Naive thymus-derived CD8-positive, alpha-beta T cell (primary cell): ENCODE measurements around the gene NSDHL. TPM values are rescaled to one million over a fixed set of nuclear protein-coding genes. Genes with fewer than 3 reads are reported as not detected.

Experiments used
- ATAC-seq, 2 donors: fragments of 150-1000 bp; cut with Tn5 transposase in 1 of 2; sonication (Bioruptor Pico), chemical (Tn5 transposase) in 1 of 2; 1 replicate in 1 of 2; 2 replicates in 1 of 2; pipeline ENCODE4 v1.10.0; 2021; ENCODE audit warnings: mild to moderate bottlenecking in 2 of 2, moderate library complexity in 2 of 2
- POLR2A ChIA-PET: fragments of 350-600 bp; sonication (Branson Sonifier 250); formaldehyde crosslinking; loops from one replicate; lab custom pipeline; 2021; ENCODE audit warnings: antibody characterized with exemption; lab: Charles Lee
- DNase-seq, 10 donors: peaks; one replicate each; pipeline versions ENCODE4 v3.0.0 to v3.0.0-alpha.2; 2020 to 2022
- H3K27ac Mint-ChIP-seq, 10 donors: one replicate each; pipeline ENCODE4 v1.8.0; 2020 to 2022; ENCODE audit warnings: mild to moderate bottlenecking in 10 of 10, mixed read lengths in 10 of 10, moderate library complexity in 4 of 10, inconsistent platforms in 1 of 10
- H3K27me3 Mint-ChIP-seq, 5 donors: one replicate each; pipeline ENCODE4 v1.8.0; 2021 to 2022; ENCODE audit warnings: mixed read lengths in 5 of 5
- H3K36me3 Mint-ChIP-seq, 3 donors: one replicate each; pipeline ENCODE4 v1.8.0; 2020 to 2022; ENCODE audit warnings: mixed read lengths in 3 of 3, mild to moderate bottlenecking in 2 of 3, inconsistent platforms in 1 of 3
- H3K4me1 Mint-ChIP-seq, 4 donors: one replicate each; pipeline ENCODE4 v1.8.0; 2021 to 2022; ENCODE audit warnings: mixed read lengths in 4 of 4
- H3K4me3 Mint-ChIP-seq, 10 donors: one replicate each; pipeline ENCODE4 v1.8.0; 2020 to 2022; ENCODE audit warnings: mild to moderate bottlenecking in 10 of 10, mixed read lengths in 10 of 10, moderate library complexity in 6 of 10, inconsistent platforms in 1 of 10
- H3K9me3 Mint-ChIP-seq, 9 donors: one replicate each; pipeline ENCODE4 v1.8.0; 2020 to 2022; ENCODE audit warnings: mixed read lengths in 9 of 9, mild to moderate bottlenecking in 3 of 9, inconsistent platforms in 1 of 9, moderate library complexity in 1 of 9
- polyA plus RNA-seq, 3 donors: library from polyadenylated mRNA; unstranded; fragments of 300-500 nt; fragmentation: Illumina TruSeq; gene quantifications; one replicate each; pipeline ENCODE4 v1.2.3, GENCODE V29; 2021
- total RNA-seq, 8 experiments: library from RNA in 2 of 8; stranded (reverse) in 2 of 8; gene quantifications; one replicate each; pipeline ENCODE4 v1.2.3 and lab custom pipeline; 2021 to 2026

The NSDHL gene
- total and polyA plus RNA-seq, 5 experiments from 2014 or later, result 6.8 to 13.0 (median 10.5) TPM

- ATAC-seq (no peak), DNase-seq (no peak)
- H3K4me1 Mint-ChIP-seq, result peaks cover 0 to 4% (median under 1%) of the 10 kb centered on the region in 4 donors
- POLR2A ChIA-PET, result no interaction called here
- H3K9me3 Mint-ChIP-seq, result no peaks in the 10 kb centered on the region
- peaks cover 6 to 63% (median 9%) of the 10 kb centered on the region in 3 donors for H3K36me3 Mint-ChIP-seq
- H3K27ac Mint-ChIP-seq, result no peak overlapping the region
- H3K4me3 Mint-ChIP-seq, result no peak overlapping the region
- H3K27me3 Mint-ChIP-seq, result no peaks in the 10 kb centered on the region
These were observed 23.1 kb downstream of the NSDHL start for GRCh38 chrX:152853986-152854385.

GRCh38 chrX:152861116-152861515 is 30.3 kb downstream of the NSDHL start:
- no peak for DNase-seq
- Mint-ChIP-seq H3K36me3 (peaks cover 0 to 64% (median 0%) of the 10 kb centered on the region in 3 donors), H3K4me3 (no peak overlapping the region), H3K4me1 (no peaks in the 10 kb centered on the region), H3K9me3 (no peaks in the 10 kb centered on the region), H3K27ac (no peak overlapping the region), H3K27me3 (no peaks in the 10 kb centered on the region)
- POLR2A ChIA-PET, result no interaction called here
- ATAC-seq, result no peak

- POLR2A ChIA-PET, result no interaction called here
- no peaks in the 10 kb centered on the region for H3K27me3 Mint-ChIP-seq
- no peak overlapping the region for H3K4me3 Mint-ChIP-seq
- H3K4me1 Mint-ChIP-seq, result no peaks in the 10 kb centered on the region
- H3K36me3 Mint-ChIP-seq, result peaks cover 0 to 63% (median 0%) of the 10 kb centered on the region in 3 donors
- no peaks in the 10 kb centered on the region for H3K9me3 Mint-ChIP-seq
- H3K27ac Mint-ChIP-seq, result peak overlapping the region in 1 of 10 donors; percentile 33
- ATAC-seq (no peak), DNase-seq (no peak)
These were observed 31.0 kb downstream of the NSDHL start for GRCh38 chrX:152861826-152862225.

GRCh38 chrX:152865232-152865920 is 34.5 kb downstream of the NSDHL start:
- no peaks in the 10 kb centered on the region for H3K9me3 Mint-ChIP-seq
- peaks cover 0 to 61% (median 0%) of the 10 kb centered on the region in 3 donors for H3K36me3 Mint-ChIP-seq
- H3K4me3 Mint-ChIP-seq, result no peak overlapping the region
- no peaks in the 10 kb centered on the region for H3K4me1 Mint-ChIP-seq
- DNase-seq, result no peak
- POLR2A ChIA-PET, result no interaction called here
- no peaks in the 10 kb centered on the region for H3K27me3 Mint-ChIP-seq
- no peak overlapping the region for H3K27ac Mint-ChIP-seq
- no peak for ATAC-seq

- POLR2A ChIA-PET, result no interaction called here
- H3K36me3 Mint-ChIP-seq, result peaks cover 0 to 53% (median 0%) of the 10 kb centered on the region in 3 donors
- DNase-seq (no peak), ATAC-seq (no peak)
- no peaks in the 10 kb centered on the region for H3K4me1 Mint-ChIP-seq
- no peak overlapping the region for H3K27ac Mint-ChIP-seq
- no peaks in the 10 kb centered on the region for H3K9me3 Mint-ChIP-seq
- no peak overlapping the region for H3K4me3 Mint-ChIP-seq
- H3K27me3 Mint-ChIP-seq, result no peaks in the 10 kb centered on the region
These were observed 35.5 kb downstream of the NSDHL start for GRCh38 chrX:152866386-152866785.

- Mint-ChIP-seq H3K36me3 (peaks cover 0 to 28% (median 0%) of the 10 kb centered on the region in 3 donors), H3K4me3 (no peak overlapping the region), H3K27me3 (no peaks in the 10 kb centered on the region), H3K9me3 (no peaks in the 10 kb centered on the region), H3K27ac (peak overlapping the region in 2 of 10 donors; percentile 44 to 72), H3K4me1 (peaks cover 5 to 11% (median 10%) of the 10 kb centered on the region in 4 donors)
- ATAC-seq (no peak), DNase-seq (no peak)
- POLR2A ChIA-PET, result no interaction called here
These were observed 39.1 kb downstream of the NSDHL start for GRCh38 chrX:152869972-152870371.

GRCh38 chrX:152871260-152871659 is 40.4 kb downstream of the NSDHL start:
- DNase-seq (no peak), ATAC-seq (no peak)
- no peak overlapping the region for H3K4me3 Mint-ChIP-seq
- no peaks in the 10 kb centered on the region for H3K9me3 Mint-ChIP-seq
- H3K36me3 Mint-ChIP-seq, result peaks cover 0 to 22% (median 0%) of the 10 kb centered on the region in 3 donors
- peak overlapping the region in 3 of 10 donors; percentile 55 to 80 (median 62) for H3K27ac Mint-ChIP-seq
- peaks cover 5 to 11% (median 10%) of the 10 kb centered on the region in 4 donors for H3K4me1 Mint-ChIP-seq
- H3K27me3 Mint-ChIP-seq, result no peaks in the 10 kb centered on the region
- POLR2A ChIA-PET, result no interaction called here

GRCh38 chrX:152872522-152872921 is 41.7 kb downstream of the NSDHL start:
- Mint-ChIP-seq H3K27ac (peak overlapping the region in 3 of 10 donors; percentile 44 to 67 (median 55)), H3K4me1 (peaks cover 5 to 11% (median 10%) of the 10 kb centered on the region in 4 donors), H3K27me3 (no peaks in the 10 kb centered on the region), H3K9me3 (no peaks in the 10 kb centered on the region), H3K4me3 (no peak overlapping the region), H3K36me3 (peaks cover 0 to 17% (median 0%) of the 10 kb centered on the region in 3 donors)
- POLR2A ChIA-PET, result no interaction called here
- ATAC-seq, result no peak
- no peak for DNase-seq

- no peaks in the 10 kb centered on the region for H3K27me3 Mint-ChIP-seq
- no peak overlapping the region for H3K4me3 Mint-ChIP-seq
- ATAC-seq, result no peak
- DNase-seq, result no peak
- H3K27ac Mint-ChIP-seq, result peak overlapping the region in 8 of 10 donors; percentile 3 to 81 (median 42)
- POLR2A ChIA-PET, result no interaction called here
- H3K4me1 Mint-ChIP-seq, result peaks cover 5 to 11% (median 10%) of the 10 kb centered on the region in 4 donors
- peaks cover 0 to 14% (median 0%) of the 10 kb centered on the region in 3 donors for H3K36me3 Mint-ChIP-seq
- H3K9me3 Mint-ChIP-seq, result no peaks in the 10 kb centered on the region
These were observed 42.5 kb downstream of the NSDHL start for GRCh38 chrX:152873361-152873760.

- Mint-ChIP-seq H3K27me3 (no peaks in the 10 kb centered on the region), H3K27ac (no peak overlapping the region), H3K9me3 (no peaks in the 10 kb centered on the region), H3K4me3 (no peak overlapping the region), H3K4me1 (peaks cover 0 to 6% (median 5%) of the 10 kb centered on the region in 4 donors), H3K36me3 (no peaks in the 10 kb centered on the region)
- ATAC-seq, result no peak
- DNase-seq, result no peak
- POLR2A ChIA-PET, result no interaction called here
These were observed 46.3 kb downstream of the NSDHL start for GRCh38 chrX:152876931-152877840.

- POLR2A ChIA-PET, result no interaction called here
- Mint-ChIP-seq H3K4me1 (no peaks in the 10 kb centered on the region), H3K9me3 (peaks cover 0 to 2% (median 0%) of the 10 kb centered on the region in 9 donors), H3K36me3 (no peaks in the 10 kb centered on the region), H3K27me3 (no peaks in the 10 kb centered on the region), H3K27ac (no peak overlapping the region), H3K4me3 (no peak overlapping the region)
- ATAC-seq, result no peak
- DNase-seq, result no peak
These were observed 48.3 kb downstream of the NSDHL start for GRCh38 chrX:152878976-152879755.

GRCh38 chrX:152881289-152881688 is 50.4 kb downstream of the NSDHL start:
- no peaks in the 10 kb centered on the region for H3K4me1 Mint-ChIP-seq
- H3K4me3 Mint-ChIP-seq, result no peak overlapping the region
- H3K9me3 Mint-ChIP-seq, result peaks cover 0 to 2% (median 0%) of the 10 kb centered on the region in 9 donors
- H3K36me3 Mint-ChIP-seq, result no peaks in the 10 kb centered on the region
- H3K27ac Mint-ChIP-seq, result no peak overlapping the region
- DNase-seq, result no peak
- ATAC-seq, result no peak
- H3K27me3 Mint-ChIP-seq, result peaks cover 0 to 7% (median 0%) of the 10 kb centered on the region in 5 donors
- POLR2A ChIA-PET, result no interaction called here
